Fibroblast of skin of abdomen (primary cell): ENCODE measurements around the gene PMP22.

Experiments
- DNase-seq: peaks from one replicate; pipeline ENCODE4 v3.0.0-alpha.2; 2013

The PMP22 gene

GRCh38 chr17:15273141-15273793, 8.1 kb upstream of the PMP22 start:
- peak; percentile 81 for DNase-seq

- no peak for DNase-seq
These were observed 6.6 kb upstream of the PMP22 start for GRCh38 chr17:15271741-15272140.

GRCh38 chr17:15270628-15271381, 5.7 kb upstream of the PMP22 start:
- DNase-seq: no peak

- no peak for DNase-seq
These were observed 4.6 kb upstream of the PMP22 start for GRCh38 chr17:15269780-15270089.

GRCh38 chr17:15269087-15269779, 4.1 kb upstream of the PMP22 start:
- DNase-seq: no peak

- no peak for DNase-seq
These were observed 3.3 kb upstream of the PMP22 start for GRCh38 chr17:15268461-15268860.

- DNase-seq: peak; percentile 64
These were observed 2.9 kb upstream of the PMP22 start for GRCh38 chr17:15267996-15268395.

- DNase-seq: no peak
These were observed 1.4 kb upstream of the PMP22 start for GRCh38 chr17:15266325-15267125.

- DNase-seq: no peak
These were observed 584 bp downstream of the PMP22 start for GRCh38 chr17:15264542-15264941.

- DNase-seq: no peak
These were observed 1.4 kb downstream of the PMP22 start for GRCh38 chr17:15263680-15264079.

GRCh38 chr17:15263206-15263579, 1.9 kb downstream of the PMP22 start:
- peak; percentile 82 for DNase-seq

GRCh38 chr17:15262291-15263205, 2.6 kb downstream of the PMP22 start:
- DNase-seq: peak; percentile 86

- DNase-seq: peak; percentile 31
These were observed 3.3 kb downstream of the PMP22 start for GRCh38 chr17:15261802-15262290.

- peak; percentile 58 for DNase-seq
These were observed 3.8 kb downstream of the PMP22 start for GRCh38 chr17:15261258-15261801.

- peak; percentile 90 for DNase-seq
These were observed 4.5 kb downstream of the PMP22 start for GRCh38 chr17:15260376-15261257.

- DNase-seq: no peak
These were observed 7.2 kb downstream of the PMP22 start for GRCh38 chr17:15257796-15258512.

- DNase-seq: peak; percentile 77
These were observed 7.8 kb downstream of the PMP22 start for GRCh38 chr17:15257258-15257788.

GRCh38 chr17:15256689-15257088, 8.4 kb downstream of the PMP22 start:
- no peak for DNase-seq

GRCh38 chr17:15255713-15256454, 9.2 kb downstream of the PMP22 start:
- DNase-seq: peak; percentile 64
